GM21447 (cell line): Measurements from ENCODE around the gene HARS2.
A peak's percentile ranks its signal among the peaks of the same experiment; 100 is the strongest.
"Not testable (repeated sequence)": the region's sequence is repeated elsewhere in the genome, so short reads cannot be mapped to it uniquely, and the experiment has no call there.

ENCODE experiments used
- ATAC-seq: cut with Tn5 transposase; IDR thresholded peaks from one replicate; pipeline ENCODE4 v1.9.1; 2021; ENCODE audit not compliant: unreplicated experiment

The HARS2 gene

DNA sequence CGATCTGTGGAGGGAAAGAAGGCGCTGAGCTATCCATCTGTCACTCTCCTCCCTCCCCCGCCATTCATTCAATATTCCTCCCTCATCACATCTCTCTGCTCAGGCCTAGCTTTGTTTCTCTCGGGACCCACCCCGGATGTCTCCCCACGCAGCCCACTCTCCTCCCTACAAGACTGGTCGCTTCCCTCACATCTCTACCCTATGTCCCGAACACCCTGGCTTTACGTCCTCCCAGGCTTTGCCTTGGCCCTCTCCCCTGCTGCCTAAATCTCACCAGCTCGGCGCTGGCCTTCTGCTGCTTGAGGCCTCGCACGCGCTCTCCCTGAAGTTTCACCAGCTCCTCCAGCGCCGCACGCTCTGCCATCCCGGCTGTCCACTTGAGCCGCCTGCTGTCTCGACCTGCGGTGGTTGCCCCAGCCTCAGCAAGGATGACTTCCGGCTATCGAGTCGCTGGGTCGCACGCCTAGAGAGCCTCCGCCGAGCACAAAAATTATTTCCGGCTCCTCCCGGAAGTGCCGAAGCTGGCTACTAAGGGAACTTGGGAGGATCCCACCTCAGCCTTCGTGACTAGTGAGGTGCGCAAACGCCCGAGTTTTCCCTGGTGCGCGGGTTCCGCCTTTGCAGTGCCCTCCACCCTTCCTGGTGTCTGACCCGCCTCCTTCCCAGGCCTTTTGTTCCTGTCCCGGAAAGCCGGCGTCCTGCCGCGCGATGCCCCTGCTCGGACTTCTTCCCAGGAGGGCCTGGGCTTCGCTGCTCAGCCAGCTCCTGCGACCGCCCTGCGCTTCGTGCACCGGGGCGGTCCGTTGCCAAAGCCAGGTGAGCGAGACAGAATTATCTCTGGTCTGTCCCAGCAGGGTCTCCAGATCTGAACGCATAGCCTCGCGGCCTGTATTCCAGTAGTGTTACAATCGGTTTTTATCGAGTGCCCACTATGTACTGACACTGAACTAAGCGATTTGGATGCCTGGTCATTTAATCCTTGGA is at the start of gene HARS2, which contains the start of gene HARS1:
HARS2 (plus strand) TSS at position 515 of the 984 bp plus-strand sequence; CDS start at position 709, 194 bp downstream.
HARS1 (minus strand) TSS at position 430 of the 984 bp plus-strand sequence; CDS start at position 364, 66 bp downstream.
- ATAC-seq: peak; percentile 98

DNA sequence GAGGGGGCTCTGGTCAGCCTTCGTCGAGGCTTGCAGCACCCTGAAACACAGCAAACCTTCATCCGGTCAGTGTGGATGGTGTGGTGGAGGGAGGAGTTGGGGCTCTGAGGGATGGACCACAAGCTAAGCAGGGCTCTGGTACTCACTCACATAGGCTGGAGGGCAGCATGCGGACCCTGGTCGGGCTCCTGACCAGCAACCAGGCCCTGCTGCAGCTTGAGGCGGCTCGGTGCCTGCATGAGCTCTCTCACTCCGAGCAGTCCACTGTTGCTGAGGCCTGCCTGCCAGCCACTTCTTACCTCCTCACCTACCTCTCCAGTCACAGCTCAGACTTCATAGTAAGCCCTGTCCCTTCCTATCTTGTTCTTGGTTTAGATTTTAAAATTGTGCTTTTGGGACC is 49.5 kb upstream of the HARS2 start:
- ATAC-seq: no peak

GRCh38 chr5:140642718-140643117 is 48.5 kb upstream of the HARS2 start:
- ATAC-seq: no peak

GRCh38 chr5:140647042-140647419 is 44.2 kb upstream of the HARS2 start:
- peak; percentile 25 for ATAC-seq

DNA sequence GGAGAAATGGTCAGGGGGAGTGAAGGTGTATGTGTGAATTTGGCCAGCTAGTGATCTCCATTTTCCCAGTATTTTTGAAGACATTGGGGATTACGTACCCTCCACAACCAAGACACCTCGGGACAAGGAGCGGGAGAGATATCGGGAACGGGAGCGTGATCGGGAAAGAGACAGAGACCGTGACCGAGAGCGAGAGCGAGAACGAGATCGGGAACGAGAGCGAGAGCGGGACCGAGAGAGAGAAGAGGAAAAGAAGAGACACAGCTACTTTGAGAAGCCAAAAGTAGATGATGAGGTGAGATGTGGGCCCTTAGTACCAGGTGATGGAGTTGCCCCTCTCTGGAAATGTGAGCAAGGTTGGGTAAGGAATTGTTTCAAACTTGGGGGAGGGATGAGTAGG is 32.4 kb upstream of the HARS2 start:
- no peak for ATAC-seq

GRCh38 chr5:140660371-140660770 is 30.9 kb upstream of the HARS2 start:
- not testable (repeated sequence) for ATAC-seq

DNA sequence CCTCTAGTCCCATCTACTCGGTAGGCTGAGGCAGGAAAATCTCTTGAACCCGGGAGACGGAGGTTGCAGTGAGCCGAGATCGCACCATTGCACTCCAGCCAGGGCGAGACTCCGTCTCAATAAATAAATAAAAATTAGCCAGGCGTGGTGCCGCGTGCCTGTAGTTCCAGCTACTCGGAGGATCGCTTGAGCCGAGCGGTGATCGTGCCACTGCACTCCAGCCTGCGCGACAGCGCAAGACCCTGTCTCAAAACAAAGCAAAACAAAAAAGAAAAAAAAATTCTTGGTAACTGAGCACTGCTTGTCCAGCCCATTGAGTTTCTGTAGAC is 27.3 kb upstream of the HARS2 start:
- ATAC-seq: no peak

- ATAC-seq: peak; percentile 93
Measured at GRCh38 chr5:140664359-140665119, 26.7 kb upstream of the HARS2 start, which contains the start of gene WDR55. Gene WDR55 (plus strand): TSS chr5:140664904. CDS start chr5:140664913, 9 bp downstream.

- ATAC-seq: not testable (repeated sequence)
Measured at GRCh38 chr5:140671035-140671434, 20.2 kb upstream of the HARS2 start.

- no peak for ATAC-seq
Measured at GRCh38 chr5:140671472-140672125, 19.7 kb upstream of the HARS2 start.

DNA sequence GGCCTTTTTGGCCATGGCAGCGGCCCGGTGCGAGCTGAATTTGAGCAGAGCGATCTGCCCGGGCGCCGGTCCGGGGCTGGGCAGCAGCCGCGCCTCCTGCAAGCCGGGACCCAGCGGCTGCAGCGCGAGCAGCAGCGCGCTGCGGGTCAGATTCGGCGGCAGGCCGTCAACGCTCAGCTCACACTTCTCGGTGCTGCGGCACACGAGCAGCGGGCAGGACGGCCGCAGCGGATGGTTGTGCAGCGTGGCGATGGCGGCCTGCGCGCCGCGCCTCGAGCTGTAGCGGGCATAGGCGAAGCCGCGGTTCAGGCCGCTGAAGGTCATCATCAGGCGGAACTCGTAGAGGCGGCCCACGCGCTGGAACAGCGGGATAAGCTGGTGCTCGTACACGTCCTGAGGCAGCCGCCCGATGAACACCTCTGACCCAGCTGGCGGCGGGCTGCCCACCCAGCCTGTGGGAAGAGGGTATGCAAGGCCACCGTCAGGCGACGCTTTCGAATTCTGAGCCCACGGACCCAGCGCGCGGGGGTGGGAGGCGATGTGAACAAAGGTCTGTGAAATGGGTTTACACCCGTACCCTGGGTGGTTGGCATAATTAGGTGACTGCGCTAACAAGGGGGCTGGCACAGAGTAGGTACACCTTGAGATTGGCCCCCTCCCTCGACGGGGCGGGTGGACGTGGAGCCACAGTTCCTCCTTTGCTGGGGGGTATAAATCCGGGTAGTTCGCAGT is 18.6 kb upstream of the HARS2 start:
- no peak for ATAC-seq

- ATAC-seq: no peak
Measured at GRCh38 chr5:140673187-140673976, 17.9 kb upstream of the HARS2 start, which contains the start of gene DND1. Gene DND1 (minus strand): TSS chr5:140673576. CDS start chr5:140673542, 34 bp downstream.

DNA sequence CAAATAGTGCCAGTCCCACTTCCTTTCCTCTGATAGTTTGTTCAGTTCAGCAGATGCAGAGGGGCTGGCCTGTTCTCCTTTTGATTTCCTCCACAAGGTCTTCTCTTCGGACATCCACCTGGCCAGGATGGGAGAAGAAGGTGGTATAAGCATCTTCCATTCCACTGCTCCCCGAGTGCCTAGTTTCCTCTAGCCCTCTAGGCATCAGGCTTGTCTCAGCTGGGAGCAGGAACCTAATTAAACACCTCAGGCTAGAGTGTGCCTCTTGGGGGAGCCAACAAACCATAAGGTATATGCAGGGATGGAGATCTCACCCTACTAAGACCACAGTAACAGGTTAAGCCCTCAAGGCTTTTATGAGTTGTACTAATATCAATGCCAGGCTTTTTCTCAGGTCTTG is 17.0 kb upstream of the HARS2 start:
- no peak for ATAC-seq

GRCh38 chr5:140674629-140675028 is 16.6 kb upstream of the HARS2 start:
- ATAC-seq: no peak

DNA sequence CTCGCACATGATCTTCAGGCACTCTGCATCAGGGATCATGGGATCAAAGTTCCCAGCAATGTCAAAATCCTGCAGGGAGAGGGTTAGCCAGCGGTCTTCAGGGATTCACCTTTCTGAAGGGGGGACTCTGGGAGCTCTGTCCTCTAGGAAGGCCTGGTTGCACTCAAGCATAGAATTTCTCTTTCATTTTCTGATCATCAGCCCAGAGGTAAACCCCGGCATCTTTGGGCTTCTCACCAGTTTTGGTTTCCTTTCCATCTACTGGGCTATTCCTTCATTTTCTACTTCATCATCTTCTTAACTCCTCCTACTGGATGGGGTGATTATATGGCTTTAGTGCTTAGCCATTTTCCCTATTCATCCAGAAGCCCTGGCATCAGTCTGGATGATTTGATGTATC is 13.3 kb upstream of the HARS2 start:
- ATAC-seq: peak; percentile 78

GRCh38 chr5:140678993-140679392 is 12.3 kb upstream of the HARS2 start:
- no peak for ATAC-seq

DNA sequence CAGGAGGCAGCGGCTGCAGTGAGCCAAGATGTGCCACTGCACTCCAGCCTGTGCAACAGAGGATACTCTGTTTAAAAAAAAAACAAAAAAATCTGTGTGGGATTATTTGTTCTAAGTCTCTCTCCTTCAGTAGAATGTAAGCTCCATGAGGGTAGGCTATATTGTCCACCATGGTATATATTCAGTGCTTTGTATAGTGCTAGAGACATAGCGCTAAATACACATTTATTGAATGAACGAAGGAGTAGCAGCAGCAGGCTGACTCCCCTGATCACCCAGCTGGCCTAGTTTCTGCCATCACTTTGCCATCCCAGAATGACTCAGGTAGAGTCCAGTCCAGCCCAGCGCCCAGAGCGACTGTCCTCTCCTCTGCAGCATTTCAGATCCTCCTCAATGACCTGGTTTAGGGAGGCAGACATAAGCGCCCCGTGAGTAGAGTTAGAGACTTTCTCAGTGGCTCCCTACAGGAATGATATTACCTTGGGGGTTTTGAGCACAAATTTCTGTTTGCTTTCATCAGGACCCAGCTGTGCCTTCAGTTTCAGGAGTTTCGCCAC is 801 bp upstream of the HARS2 start:
- ATAC-seq: no peak

DNA sequence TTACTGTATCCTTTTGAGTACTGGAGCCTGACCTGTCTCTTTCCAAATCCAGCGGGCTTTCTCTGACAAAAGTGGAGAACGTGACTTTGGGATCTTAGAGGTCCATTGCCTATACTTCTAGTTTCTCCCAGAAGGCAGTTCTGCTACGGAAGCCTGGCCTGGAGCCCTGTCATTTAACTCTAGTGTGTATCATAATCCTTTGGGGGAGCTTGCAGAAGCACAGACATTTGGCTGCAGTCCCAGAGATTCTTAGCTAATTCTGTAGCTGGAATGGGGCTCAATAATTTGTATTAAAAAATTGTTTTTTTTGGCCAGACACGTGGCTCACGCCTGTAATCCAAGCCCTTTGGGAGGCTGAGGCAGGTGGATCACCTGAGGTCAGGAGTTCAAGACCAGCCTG is 3.0 kb downstream of the HARS2 start:
- ATAC-seq: no peak

GRCh38 chr5:140696891-140697492 is 5.7 kb downstream of the HARS2 start:
- no peak for ATAC-seq
